ENCODE data around the gene LNX2.
"Not testable (repeated sequence)": the region's sequence is repeated elsewhere in the genome, so short reads cannot be mapped to it uniquely, and the experiment has no call there.

The LNX2 gene

DNA sequence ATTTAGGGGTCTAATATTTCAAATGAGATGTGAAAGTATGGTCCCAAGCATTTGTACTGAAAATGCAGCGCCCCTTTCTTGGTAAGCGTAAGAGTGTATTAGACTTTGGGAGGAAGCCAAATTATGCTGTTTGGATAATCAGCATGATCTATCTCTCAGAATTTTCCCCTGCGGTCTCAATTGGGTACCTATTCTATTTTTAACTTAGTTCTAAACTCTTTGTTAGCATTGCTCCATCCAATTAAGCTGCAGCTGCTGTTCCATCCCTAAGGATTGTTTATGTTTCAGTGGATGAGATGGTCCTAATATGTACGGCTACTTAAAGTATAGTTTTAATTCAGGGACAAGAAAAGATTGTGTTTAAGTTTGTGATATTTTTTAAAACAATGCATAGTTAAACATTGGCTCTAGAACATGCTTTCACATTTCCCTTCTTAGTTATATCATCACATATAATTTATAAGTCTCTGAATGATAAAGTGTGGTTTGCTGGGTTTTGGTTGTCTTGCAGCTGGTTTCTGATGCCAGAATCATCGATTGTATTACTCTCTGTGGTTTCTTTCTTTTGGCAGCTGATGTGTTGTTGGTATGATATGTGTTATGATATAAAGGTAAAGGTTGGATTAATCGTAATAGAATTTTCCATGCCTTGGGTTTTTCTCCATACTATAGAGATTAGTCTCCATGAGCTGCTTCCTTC lies 16.4 kb upstream of the LNX2 start:
- DNase-seq: peak; percentile 19

DNA sequence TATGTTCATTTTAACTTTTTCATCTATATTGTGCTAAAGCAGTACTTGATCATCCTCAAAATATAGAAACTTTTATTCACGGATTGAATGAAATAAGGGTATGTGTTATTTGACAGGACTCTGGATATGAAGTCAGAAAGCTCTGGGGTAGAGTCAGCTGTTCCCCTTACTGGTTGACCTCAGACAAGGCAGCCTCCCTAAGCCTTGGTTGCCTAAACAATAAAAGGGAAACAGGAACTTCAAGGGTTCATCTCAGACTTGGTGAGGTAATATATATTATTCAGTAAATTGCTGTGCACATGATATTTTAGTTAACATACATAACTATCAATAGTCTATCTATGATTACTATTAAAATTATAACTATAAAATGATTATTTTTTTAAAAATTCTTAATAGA lies 14.9 kb upstream of the LNX2 start:
- no peak for DNase-seq

DNA sequence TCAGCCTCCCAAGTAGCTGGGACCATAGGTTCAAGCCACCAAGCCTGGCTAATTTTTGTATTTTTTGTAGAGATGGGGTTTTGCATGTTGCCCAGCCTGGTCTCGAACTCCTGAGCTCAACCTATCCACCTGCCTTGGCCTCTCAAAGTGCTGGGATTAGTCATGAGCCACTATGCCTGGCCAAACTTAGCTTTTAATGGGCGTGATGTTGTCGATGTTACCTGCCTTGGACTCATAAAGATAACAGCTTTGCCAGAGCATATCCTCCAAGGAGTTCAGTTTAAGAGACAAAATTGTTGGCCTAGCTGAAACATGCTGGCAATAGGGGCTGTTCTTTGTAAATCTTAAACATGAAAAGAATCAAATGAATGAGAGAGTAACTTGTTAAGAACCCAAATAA lies 14.5 kb upstream of the LNX2 start:
- DNase-seq: no peak

DNA sequence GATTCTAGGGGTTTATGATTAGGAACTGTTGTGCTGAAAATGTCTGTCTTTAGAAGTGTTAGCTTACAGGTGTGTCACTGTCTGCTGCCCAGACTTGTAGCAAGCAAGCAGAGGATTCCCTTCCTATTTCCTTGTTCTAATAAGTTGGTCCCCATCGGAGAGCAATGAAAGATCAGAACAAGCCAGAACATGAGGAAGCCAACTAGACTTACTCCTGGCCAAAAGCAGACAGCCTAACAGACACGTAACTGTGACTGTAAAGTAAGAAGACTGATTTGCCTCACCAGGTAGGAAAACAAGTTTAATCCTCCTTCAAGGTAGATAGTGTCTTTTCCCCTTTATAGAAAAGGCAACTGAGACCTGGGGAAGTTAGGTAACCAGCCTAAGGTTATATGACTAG lies 13.9 kb upstream of the LNX2 start:
- DNase-seq: no peak

DNA sequence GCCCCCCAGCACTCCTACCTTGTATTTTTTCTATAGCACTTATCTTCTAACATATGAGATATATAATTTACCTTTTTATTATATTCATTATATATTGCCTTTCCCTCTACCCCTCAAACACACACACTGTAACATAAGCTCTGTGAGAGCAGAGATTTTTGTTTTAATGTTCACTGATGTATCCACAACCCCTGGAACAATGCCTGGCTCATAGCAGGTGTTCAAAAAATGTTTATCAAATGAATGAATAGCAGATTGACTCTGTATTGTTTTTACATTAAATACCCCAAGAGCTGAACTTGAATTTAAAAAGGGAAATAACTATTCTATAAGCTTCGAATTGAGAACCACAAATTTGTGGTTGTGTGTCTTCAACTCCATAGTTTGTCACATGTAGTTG lies 12.3 kb upstream of the LNX2 start:
- no peak for DNase-seq

DNA sequence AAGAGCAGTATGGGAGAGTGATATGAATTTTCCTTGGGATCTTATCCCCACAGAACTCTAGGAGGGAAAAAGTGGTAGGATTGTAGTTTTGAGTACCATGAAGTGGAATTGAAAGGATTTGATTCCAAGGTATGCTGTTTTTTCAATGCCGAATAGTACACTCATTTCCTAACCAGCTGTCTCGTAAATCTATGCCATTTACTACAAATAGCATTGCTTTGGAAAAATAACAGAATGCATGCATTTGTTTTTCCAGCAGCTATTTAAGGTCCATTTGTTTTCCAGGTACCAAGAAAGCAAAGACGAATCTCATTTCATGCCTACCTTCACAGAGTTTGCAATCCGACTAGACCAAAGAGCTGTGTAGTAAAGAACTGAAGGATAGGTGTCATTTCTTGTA lies 11.9 kb upstream of the LNX2 start:
- DNase-seq: no peak

DNA sequence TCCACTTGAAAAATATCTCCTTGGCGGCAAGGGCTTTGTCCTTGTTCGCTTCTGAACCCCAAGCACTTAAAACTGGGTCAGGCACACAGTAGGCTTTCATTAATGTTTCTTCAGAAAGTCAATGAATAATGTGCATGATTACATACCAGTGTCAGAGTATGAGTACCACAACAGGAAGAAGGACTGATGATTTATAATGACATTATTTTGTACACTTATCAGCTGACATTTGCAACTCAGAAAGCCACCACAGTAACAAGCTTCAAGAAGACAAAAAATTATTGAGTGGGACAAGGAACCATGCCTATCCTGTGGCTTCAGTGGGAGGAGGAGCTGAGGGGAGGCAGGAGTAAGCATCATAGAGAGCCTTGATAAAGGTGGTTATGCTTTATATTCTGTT lies 11.3 kb upstream of the LNX2 start:
- DNase-seq: no peak

DNA sequence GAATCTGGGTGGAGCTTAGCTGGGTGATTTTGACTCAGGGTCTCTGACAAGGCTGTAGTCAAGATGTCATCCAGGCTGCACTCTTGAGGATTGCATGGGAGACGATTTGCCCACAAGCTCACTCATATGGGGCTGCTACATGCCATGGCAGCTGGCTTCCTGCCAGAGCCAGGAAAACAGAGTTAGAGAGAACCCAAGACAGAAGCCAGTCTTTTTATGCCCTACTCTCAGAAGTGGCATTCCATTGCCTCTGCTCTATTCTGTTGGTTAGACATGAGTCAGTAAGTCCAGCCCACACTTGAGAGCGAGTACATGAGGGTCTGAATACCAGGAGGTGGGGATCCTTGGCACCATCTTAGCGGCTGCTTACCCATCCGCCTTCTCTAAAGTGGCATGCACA lies 10.8 kb upstream of the LNX2 start:
- DNase-seq: no peak

DNA sequence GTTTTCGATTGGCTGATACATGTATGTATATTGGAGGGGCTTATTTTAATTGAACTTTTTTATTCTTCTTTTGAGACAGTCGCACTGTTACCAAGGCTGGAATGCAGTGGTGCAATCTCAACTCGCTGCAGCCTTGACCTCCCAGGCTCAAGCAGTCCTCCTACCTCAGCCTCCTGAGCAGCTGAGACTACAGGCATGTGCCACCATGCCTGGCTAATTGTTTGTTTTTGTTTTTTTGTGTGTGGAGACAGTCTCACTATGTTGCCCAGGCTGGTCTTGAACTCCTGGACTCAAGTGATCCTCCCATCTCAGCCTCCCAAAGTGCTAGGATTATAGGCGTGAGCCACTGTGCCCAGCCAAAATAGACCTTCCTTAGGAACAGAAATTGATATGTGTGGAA lies 8.4 kb upstream of the LNX2 start:
- DNase-seq: not testable (repeated sequence)

DNA sequence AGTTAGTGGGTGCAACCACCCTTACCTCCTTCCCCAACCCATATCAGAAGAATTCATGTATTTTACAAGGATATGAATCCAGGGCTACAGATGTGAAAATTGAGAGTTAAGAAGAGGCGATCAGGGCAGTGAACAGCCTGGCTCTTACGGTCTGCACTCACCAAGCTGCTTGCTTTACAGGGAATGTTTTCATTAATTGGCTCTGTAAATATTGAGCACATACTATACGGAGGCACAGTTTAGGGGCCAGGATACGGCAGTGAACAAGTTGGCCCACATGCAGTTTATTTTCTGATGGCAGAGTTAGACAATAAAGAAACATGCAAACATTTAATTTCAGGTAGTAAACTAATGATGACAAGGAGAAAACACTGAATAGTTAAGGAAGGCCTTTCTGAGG lies 7.8 kb upstream of the LNX2 start:
- DNase-seq: no peak

DNA sequence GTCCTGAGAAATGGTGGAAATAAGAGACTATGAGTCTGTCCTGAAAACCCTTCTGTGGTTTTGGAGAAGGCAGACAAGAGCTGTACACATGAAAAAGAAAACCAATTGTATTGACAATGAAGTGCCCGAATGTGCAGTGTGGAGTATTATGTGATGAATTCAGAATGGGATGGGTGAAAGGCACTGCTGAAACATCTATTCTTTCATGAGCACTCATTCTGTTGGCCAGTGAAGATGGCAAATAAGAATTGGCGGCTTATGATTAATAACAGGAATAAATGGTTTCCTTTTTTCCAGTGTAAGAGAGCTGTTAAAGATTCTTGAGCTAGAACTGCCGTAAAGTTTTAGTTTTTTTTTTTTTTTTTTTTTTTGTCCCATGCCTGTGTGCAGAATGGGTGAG lies 7.1 kb upstream of the LNX2 start:
- DNase-seq: no peak

DNA sequence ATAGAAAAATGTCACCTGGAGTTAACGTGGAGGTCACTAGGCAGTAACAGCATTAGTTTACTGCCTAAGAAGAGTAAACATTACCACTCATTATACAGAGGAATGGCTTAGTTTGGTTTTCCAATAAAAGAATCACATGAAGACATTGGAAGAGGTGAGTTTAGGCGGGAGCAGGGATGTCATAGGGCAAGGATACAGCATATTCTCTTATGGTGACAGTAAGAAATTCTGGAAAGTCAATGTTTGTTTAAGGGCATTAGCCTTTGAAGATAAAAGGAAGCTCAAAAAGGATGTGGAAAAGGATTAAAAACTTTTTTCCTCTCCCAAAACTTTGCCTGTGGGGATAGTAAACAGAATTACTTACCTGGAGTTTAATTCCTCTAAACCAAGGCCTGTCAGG lies 5.5 kb upstream of the LNX2 start:
- no peak for DNase-seq

DNA sequence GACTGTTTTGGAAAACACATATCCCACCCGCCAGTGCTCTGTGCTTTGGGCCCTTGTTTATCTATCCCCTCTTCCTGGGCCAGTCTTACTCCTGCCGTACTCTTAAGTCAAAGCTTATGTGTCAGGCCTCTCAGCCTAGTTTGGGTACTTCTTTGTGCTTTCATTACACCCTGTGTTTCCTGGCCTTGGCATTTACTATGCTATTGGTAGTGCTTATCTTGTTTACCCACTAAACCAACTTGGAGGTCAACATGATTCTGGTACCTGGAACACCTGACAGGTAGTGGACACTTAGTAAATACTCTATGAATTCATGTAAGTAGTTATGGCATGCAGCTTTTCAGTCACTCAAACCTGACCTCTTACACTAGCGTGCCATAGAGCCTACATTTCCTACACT lies 3.7 kb upstream of the LNX2 start:
- no peak for DNase-seq

DNA sequence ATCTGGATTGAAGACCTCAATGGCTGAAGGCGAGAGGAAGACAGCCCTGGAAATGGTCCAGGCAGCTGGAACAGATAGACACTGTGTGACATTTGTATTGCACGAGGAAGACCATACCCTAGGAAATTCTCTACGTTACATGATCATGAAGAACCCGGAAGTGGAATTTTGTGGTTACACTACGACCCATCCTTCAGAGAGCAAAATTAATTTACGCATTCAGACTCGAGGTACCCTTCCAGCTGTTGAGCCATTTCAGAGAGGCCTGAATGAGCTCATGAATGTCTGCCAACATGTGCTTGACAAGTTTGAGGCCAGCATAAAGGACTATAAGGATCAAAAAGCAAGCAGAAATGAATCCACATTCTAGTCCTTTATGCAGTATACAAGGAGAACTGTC lies 2.6 kb upstream of the LNX2 start:
- no peak for DNase-seq

DNA sequence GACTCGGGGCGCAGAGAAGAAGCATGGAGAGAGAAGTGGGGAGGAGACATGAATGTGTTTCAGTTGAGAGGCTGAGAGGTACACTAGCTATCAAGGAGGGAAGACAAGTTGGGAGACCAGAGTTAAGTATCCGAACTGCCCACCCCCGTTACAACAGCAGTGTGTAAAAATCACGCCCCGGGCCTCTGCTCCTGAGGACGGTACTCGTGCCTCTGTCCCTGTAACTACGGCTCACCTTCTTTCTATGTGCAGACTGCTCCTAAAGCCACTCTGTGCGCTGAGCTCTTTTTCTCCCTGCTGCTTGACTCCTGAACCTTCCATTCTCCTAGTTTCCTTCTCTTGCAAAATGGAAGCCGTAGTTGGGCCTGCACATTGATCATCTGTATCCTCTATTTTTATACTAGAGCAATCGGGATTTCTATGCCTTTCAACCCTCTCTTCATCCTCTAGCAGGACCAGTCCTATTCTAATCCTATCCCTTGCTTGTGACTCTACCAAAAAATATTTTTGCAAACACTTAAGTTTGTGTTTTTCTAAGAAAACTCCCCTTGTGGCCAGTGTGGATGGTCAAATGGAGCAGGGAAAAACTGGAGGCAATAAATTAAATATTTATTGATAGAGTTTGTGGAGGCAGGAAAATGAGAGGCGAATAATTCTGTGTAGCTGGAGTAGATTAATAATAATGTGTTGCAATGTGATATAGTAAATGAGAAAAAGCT lies 1.9 kb upstream of the LNX2 start:
- DNase-seq: no peak

DNA sequence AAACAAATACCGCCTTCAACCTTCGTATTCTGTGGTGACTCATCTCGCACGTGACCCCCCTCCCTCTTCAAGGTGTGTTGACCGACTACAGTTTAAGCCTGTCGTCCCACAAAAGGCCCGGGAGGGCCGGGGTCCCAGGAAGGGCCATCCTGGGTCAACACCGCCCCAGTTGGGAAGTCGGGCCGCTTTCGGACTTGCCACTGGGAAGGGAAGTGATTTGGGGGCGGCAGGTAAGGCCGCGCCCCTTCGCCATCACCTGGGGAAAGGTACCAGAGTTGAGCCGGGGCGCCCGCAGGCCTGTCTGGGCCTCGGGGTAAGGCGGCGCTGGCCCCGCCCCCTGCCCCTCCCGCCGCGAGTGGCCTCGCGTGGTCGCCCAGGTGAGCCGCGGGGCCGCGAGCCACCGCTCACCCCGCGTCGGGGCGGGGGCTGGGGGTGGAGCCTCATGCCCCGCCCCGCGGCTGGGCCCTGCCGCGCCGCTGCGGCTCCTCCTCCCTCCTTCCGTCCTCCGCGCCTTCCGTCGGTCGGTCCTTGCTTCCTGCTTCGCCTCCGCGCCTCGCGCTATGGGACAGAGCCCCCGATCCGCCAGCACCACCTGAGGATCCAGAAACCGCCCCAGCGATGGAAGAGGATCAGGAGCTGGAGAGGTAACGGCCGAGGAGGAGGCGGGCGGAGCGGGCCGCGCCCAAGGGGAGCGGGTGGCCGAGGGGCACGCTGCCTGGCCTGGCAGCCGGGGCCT lies 1.2 kb upstream of the LNX2 start, which contains the start of gene POLR1D:
TSS of gene POLR1D (plus strand) at position 527 of the 736 bp plus-strand sequence. CDS start at position 619, 92 bp downstream.
- peak; percentile 22 for DNase-seq

DNA sequence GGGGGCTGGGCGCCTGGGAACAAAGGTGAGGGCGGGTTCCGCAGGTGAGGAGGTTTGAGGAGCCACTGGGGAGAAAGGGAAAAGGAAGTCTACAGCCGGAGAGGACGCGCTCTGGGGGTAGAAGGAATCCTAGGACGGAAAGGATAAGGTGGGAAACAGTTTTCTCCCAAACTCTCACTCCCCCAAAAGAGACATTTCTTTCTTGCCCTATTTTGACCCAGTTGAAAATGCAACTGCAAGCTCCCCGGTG lies 712 bp upstream of the LNX2 start:
- DNase-seq: no peak

DNA sequence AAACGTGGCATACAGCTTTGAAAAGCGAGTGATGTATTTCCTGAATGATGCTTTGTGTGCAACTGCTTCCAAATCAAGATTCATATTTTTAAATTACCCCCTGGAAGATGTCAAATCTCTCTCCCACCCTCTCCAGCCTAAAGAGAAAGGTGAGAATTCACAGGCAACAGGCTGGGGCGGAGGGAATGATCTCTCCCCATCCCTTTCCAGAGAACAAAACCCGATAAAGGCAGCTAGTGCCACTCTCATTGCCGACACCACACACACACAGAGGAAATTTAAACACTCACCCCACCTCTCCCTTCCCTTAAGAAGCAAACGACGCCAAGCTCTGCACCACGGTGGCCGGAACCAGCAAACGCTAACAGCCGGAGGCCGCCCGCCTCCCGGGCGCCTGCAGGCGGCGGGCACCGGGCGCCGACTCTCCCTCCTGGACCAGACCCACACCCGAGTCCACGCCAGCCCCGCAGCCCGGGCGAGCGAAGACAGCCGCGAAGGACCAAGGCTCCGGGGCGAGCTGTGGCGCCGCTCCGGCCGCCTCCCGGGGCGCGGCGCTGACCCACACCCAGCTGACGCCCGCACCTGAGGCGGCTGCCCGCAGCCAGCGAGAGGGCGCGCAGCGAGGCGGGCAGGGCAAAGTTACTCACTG lies 477 bp downstream of the LNX2 start:
- DNase-seq: no peak

DNA sequence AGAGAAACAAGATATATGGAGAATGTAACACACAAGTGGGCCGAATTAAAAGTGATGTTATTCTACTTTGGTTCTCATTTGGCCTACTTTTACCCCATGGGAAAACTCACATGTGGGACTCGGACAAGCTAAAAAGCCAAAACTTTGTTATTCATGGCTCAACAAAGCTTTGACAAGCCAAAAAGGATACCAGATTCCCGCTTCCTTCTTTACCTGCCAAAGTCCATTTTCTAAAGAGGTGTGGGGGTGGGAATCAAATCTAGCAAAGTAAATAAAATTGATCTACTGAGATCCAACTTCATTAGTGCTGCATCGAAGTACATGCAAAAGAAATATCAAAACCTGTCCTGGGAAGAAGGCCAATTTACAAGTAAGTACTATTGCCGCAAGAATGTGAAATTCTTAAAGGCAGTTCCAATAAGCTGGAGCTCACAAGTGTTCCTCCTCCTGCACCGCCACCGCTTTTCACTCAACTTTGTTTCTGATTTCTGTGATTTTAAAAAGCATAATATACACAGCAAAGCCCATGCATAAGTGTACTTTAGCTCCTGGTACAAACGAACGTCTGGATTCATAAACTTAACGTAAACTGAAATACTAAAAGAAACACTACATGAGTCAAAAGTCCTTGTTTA lies 1.1 kb downstream of the LNX2 start:
- DNase-seq: no peak

DNA sequence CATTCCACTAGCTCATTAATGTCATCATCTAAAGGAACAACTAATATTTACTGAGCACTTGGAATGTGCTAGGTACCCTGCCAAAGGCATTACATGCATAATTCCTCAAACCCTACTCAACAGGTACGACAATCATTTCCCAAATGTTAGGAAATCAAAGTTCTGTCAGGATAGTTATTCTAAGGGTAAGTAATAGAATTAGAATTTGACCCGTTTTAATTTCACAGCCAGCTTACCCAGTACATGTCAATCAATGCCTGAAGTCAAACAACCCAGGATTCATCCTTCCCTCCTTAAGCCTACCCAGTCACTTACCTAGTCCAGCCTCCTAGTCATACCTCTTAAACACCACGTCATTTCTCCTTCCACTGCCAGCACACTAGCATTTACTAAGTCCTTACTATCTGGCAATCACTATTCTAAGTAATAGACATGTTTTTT lies 2.4 kb downstream of the LNX2 start:
- no peak for DNase-seq

DNA sequence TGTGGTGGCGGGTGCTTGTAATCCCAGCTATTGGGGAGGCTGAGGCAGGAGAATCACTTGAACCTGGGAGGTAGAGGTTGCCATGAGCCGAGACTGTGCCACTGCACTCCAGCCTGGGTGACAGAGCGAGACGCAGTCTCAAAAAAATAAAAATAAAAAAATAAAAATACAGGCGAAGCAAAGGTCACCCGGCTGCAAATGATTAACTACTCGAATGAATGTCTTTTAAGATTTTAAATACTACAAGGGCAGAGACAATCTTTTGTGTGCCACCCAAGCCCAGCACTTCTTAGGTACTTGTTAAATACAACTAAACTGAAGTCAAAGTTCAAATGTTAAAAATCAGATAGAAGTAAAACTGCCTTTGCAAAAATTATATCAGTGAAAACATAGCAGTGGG lies 6.7 kb downstream of the LNX2 start:
- DNase-seq: no peak

DNA sequence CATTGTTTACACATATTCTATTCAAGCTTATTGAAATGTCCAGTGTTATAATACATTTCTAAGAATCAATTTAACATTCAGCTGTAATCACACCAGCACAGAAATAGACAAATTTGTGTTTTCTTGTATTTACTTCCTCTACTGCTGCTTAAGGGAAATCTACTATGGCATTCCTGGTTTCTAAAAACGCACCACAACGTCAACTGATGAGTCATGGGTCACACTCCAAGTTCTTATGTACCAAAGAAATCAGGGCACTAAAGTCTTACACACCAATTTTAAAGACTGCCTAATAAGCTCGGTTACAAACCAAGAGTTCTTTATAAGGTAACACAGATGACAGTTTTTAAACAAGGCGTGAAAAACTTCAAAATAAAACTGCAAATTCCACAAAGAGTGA lies 13.2 kb downstream of the LNX2 start:
- no peak for DNase-seq

DNA sequence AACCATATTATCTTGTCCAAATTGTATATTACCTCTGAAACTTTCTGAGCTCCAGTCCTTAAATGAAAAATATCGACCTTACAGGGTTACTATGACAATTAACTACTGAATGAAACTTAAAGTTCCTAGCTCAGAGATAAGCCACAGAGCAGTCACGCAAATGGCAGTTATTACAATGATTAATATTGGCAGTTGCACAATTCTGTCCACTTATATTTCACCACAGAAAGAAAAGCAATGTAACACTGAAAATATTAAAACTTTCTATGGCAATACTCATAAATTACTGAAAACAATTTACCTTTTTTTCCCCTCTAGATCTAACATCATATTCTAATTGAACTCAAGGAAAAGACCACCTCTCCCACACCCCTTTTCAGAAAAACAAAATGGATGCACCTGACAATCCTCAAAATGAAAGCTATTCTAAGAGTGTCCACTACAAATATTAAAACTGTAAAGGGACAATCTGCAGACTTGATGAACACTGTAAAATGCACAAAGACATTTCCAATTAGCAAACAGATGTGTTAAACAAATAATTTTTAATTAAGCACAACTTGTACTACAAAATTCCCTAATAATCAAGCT lies 14.6 kb downstream of the LNX2 start:
- no peak for DNase-seq
